GM18951 (cell line): ENCODE measurements around the gene LPO.

Experiments used
- POLR2A ChIP-seq: IDR thresholded peaks from 4 replicates; pipeline ENCODE4 v1.6.1; 2011; ENCODE audit warnings: mild to moderate bottlenecking; ENCODE audit not compliant: insufficient read length, insufficient read depth; ENCODE audit errors: extremely low read depth
- in situ Hi-C: fragments of 300-500 bp; cut with MboI; formaldehyde crosslinking; loops from one replicate; pipeline ENCODE4 v1.12.0; 2022; ENCODE audit warnings: low sequenced_read_pairs, mixed read lengths, inconsistent platforms; ENCODE audit not compliant: unreplicated experiment

The LPO gene

GRCh38 chr17:58238147-58238634 is at the start of gene LPO:
LPO (plus strand) TSS chr17:58238584; CDS start chr17:58242980, 4,396 bp downstream.
- TF ChIP-seq POLR2A = no peak
- in situ Hi-C loops = no loop called here

GRCh38 chr17:58189436-58190146 is 48.8 kb upstream of the LPO start:
- in situ Hi-C loops = no loop called here
- no peak for TF ChIP-seq POLR2A

GRCh38 chr17:58191241-58191896 is 47.0 kb upstream of the LPO start:
- in situ Hi-C loops = no loop called here

GRCh38 chr17:58192612-58193011 is 45.8 kb upstream of the LPO start, which contains the start of gene EPX:
EPX (plus strand) TSS chr17:58192726; CDS start chr17:58192847, 121 bp downstream.
- in situ Hi-C loops = no loop called here
- TF ChIP-seq POLR2A = no peak

More at GRCh38 chr17:58191241-58191896, 47.0 kb upstream of the LPO start:
- no peak for TF ChIP-seq POLR2A

- in situ Hi-C loops = no loop called here
- TF ChIP-seq POLR2A = no peak
Measured at GRCh38 chr17:58193641-58194255, 44.6 kb upstream of the LPO start.

- in situ Hi-C loops = no loop called here
- TF ChIP-seq POLR2A = no peak
Measured at GRCh38 chr17:58195518-58196123, 42.8 kb upstream of the LPO start.

- in situ Hi-C loops = no loop called here
Measured at GRCh38 chr17:58196610-58197009, 41.8 kb upstream of the LPO start.

GRCh38 chr17:58200024-58200633 is 38.3 kb upstream of the LPO start:
- in situ Hi-C loops = no loop called here

More at GRCh38 chr17:58196610-58197009, 41.8 kb upstream of the LPO start:
- no peak for TF ChIP-seq POLR2A

GRCh38 chr17:58202859-58203258 is 35.5 kb upstream of the LPO start:
- no peak for TF ChIP-seq POLR2A
- in situ Hi-C loops = no loop called here

More at GRCh38 chr17:58200024-58200633, 38.3 kb upstream of the LPO start:
- no peak for TF ChIP-seq POLR2A

- TF ChIP-seq POLR2A = no peak
- in situ Hi-C loops = no loop called here
Measured at GRCh38 chr17:58204796-58205195, 33.6 kb upstream of the LPO start.

- no peak for TF ChIP-seq POLR2A
- in situ Hi-C loops = no loop called here
Measured at GRCh38 chr17:58205936-58206335, 32.4 kb upstream of the LPO start.

- no peak for TF ChIP-seq POLR2A
Measured at GRCh38 chr17:58207451-58207850, 30.9 kb upstream of the LPO start.

GRCh38 chr17:58208344-58208743 is 30.0 kb upstream of the LPO start:
- TF ChIP-seq POLR2A = no peak
- in situ Hi-C loops = no loop called here

More at GRCh38 chr17:58207451-58207850, 30.9 kb upstream of the LPO start:
- in situ Hi-C loops = no loop called here

- in situ Hi-C loops = no loop called here
- TF ChIP-seq POLR2A = no peak
Measured at GRCh38 chr17:58210922-58211321, 27.5 kb upstream of the LPO start.
